Measurements from ENCODE around the gene ZFAND5. TPM values are rescaled to one million over a fixed set of nuclear protein-coding genes. Genes with fewer than 3 reads are reported as not detected.
A peak's percentile ranks its signal among the peaks of the same experiment; 100 is the strongest.

Gene ZFAND5
- total and polyA plus RNA-seq, 2 of the 13 experiments (the other 11 are each of a cell fraction or from before 2014, with no cell fraction given) = 53.4 to 60.2 TPM

DNA sequence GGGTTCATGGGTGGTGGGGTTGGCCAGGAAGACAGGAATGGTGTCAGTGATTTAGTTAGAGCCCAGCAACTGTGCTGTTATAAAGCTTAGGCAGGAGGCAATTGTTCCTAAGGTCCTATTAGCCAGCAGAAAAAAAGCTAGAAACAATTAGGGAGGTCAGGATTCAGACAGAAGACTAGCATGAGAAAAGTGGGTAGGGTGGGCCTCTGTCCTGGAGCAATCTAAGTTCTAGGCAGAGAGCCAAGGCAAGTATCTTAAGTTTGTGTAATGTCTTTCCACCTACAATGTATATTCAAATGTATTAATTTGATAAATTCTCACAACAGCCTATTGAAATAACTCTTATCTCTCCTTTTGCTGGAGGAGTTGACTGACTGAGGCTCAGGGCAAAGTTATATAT, 6.1 kb upstream of the ZFAND5 start:
- Histone ChIP-seq H3K9me3 (ENCODE audit: low read length) (no peaks in the 10 kb centered on the region), H2AFZ (ENCODE audit: low read length) (no peak overlapping the region), H4K20me1 (ENCODE audit: insufficient read depth, low read length) (no peaks in the 10 kb centered on the region), H3K9ac (ENCODE audit: insufficient read depth, low read depth, low read length) (no peak overlapping the region), H3K27ac (ENCODE audit: extremely low read length, insufficient read depth, low read length) (no peak overlapping the region), H3K79me2 (ENCODE audit: insufficient read depth, low read length) (no peaks in the 10 kb centered on the region), H3K4me1 (ENCODE audit: insufficient read depth, low read length) (peaks cover 12% of the 10 kb centered on the region), H3K27me3 (ENCODE audit: control insufficient read depth in 1 of 2, insufficient read depth in 2 of 2, low read length in 2 of 2) (no peaks in the 10 kb centered on the region; a peak in 1 of 5 replicates), H3K4me3 (replicated peaks in 1 of 3; ENCODE audit: insufficient read depth in 1 of 3, low read depth in 2 of 3, low read length in 3 of 3) (no peak overlapping the region), H3K36me3 (replicated peaks in 1 of 2; ENCODE audit: control insufficient read depth in 1 of 2, insufficient read depth in 2 of 2, low read length in 2 of 2) (no peaks in the 10 kb centered on the region), H3K4me2 (ENCODE audit: low read depth, low read length) (no peak overlapping the region)
- CTCF ChIA-PET (ENCODE audit: low intra/inter-chr PET ratio, low total read pairs) = no interaction called here
- intact Hi-C loops (cut with micrococcal nuclease; ENCODE audit: unreplicated experiment) (no loop called here), in situ Hi-C loops (cut with HindIII; ENCODE audit: extremely low pct_ligation_motif_present, low pct_unique_long_range_greater_than_20kb) (no loop called here)
- no TSS peak for BruUV-seq (replicated peaks)
- POLR2A ChIA-PET = no interaction called here
- no peak for ATAC-seq
- FAIRE-seq = no peak
- DNase-seq (ENCODE audit: low spot score) = no peak
- no peak for TF ChIP-seq STAT5B (CRISPR knock-in tag; IDR thresholded peaks at IDR 0.05)

DNA sequence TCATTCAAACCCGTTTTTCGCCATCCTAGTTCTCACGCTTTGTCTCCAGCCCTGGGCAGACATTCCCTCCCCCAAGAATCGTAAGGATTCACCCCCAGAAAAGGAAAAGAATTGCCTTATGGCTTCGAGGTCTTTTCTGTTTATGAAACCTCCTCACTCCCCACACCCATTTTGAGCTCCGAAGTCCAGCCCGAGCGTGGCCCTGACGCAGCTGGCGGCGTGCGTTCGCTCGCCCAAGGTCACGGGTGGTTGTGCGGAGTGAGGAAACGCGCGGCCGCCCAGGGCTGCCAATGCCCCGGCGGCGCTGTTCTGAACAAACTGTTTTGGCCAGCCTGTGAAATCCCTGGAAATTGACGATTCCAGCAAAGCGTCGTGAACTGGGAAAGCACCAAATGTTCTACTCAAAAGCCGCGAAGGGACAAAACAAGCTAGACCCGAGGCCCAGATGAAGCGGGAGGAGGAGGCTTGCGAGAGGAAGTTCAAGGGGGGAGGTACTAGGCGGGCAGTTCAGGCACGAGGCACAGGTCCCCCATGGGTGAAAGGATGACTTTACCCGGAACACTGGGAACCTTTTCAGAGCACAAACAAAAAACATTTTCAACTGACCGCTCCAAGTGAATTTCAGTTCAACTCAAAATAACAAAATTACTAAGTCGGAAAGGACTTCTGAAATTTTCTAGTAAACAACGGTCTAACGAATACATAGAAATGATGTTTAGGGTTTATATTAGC, 683 bp upstream of the ZFAND5 start:
- under 1% methylated on average over 36 of the region's 38 CpGs for WGBS (ENCODE audit: low lambda C conversion rate)
- peak; percentile 70 for DNase-seq (ENCODE audit: low spot score)
- in situ Hi-C loops (cut with HindIII; ENCODE audit: extremely low pct_ligation_motif_present, low pct_unique_long_range_greater_than_20kb) = loop anchor here (10.0 kb wide), 1 partner anchor 469 kb away; no protein-coding TSS in a partner anchor
- TSS peak; percentile 99 for BruUV-seq (replicated peaks)
- Histone ChIP-seq H3K4me2 (ENCODE audit: low read depth, low read length) (peak overlapping the region; percentile 96), H2AFZ (ENCODE audit: low read length) (no peak overlapping the region), H3K9ac (ENCODE audit: insufficient read depth, low read depth, low read length) (peak overlapping the region; percentile 97), H3K27ac (ENCODE audit: extremely low read length, insufficient read depth, low read length) (peak overlapping the region; percentile 99), H4K20me1 (ENCODE audit: insufficient read depth, low read length) (peaks cover 26% of the 10 kb centered on the region), H3K36me3 (replicated peaks in 1 of 2; ENCODE audit: control insufficient read depth in 1 of 2, insufficient read depth in 2 of 2, low read length in 2 of 2) (no peaks in the 10 kb centered on the region), H3K9me3 (ENCODE audit: low read length) (no peaks in the 10 kb centered on the region), H3K27me3 (ENCODE audit: control insufficient read depth in 1 of 2, insufficient read depth in 2 of 2, low read length in 2 of 2) (no peaks in the 10 kb centered on the region; a peak in 1 of 5 replicates), H3K4me1 (ENCODE audit: insufficient read depth, low read length) (peaks cover 46% of the 10 kb centered on the region), H3K79me2 (ENCODE audit: insufficient read depth, low read length) (peaks cover 37% of the 10 kb centered on the region), H3K4me3 (replicated peaks in 1 of 3; ENCODE audit: insufficient read depth in 1 of 3, low read depth in 2 of 3, low read length in 3 of 3) (peak overlapping the region; percentile 64 to 77 (median 67))
- POLR2A ChIA-PET = interaction anchor here (0.7 to 2.0 kb wide), 28 partner anchors 10 to 603 kb away, joined by 3 to 22 read pairs (median 5); partner anchors contain the start of genes ABHD17B and C9orf85
- FAIRE-seq = peak; percentile 30
- intact Hi-C loops (cut with micrococcal nuclease; ENCODE audit: unreplicated experiment) = loop anchor here (2.0 to 5.0 kb wide), 2 partner anchors 73 to 112 kb away; no protein-coding TSS in a partner anchor
- CTCF ChIA-PET (ENCODE audit: low intra/inter-chr PET ratio, low total read pairs) = no interaction called here
- ATAC-seq = peak; percentile 80
- no peak for TF ChIP-seq ZNF761 (CRISPR knock-in tag; conservative IDR thresholded peaks at IDR 0.05)
- TF ChIP-seq EP300 (IDR thresholded peaks at IDR 0.05; ENCODE audit: low read depth in 2 of 2, low read length in 2 of 2) = 0 out of 4 replicates have a peak, but pooled peaks of 1 of the 2 experiments have one; percentile 9
- no peak for TF ChIP-seq EP300 (CRISPR knock-in tag; IDR thresholded peaks at IDR 0.05; ENCODE audit: borderline replicate concordance)
- no peak for TF ChIP-seq ZSCAN29 (CRISPR knock-in tag; conservative IDR thresholded peaks at IDR 0.05)
- no peak for TF ChIP-seq ZNF7 (CRISPR knock-in tag; IDR thresholded peaks at IDR 0.05)
- no peak for TF ChIP-seq TCF7 (IDR thresholded peaks at IDR 0.05; ENCODE audit: low read depth)
- TF ChIP-seq CBFB (CRISPR knock-in tag; IDR thresholded peaks at IDR 0.05) = no peak
- no peak for TF ChIP-seq ADNP (CRISPR knock-in tag; IDR thresholded peaks at IDR 0.05)
- no peak for TF ChIP-seq ISX (CRISPR knock-in tag; conservative IDR thresholded peaks at IDR 0.05)
- TF ChIP-seq ATF7 (IDR thresholded peaks at IDR 0.05) = no peak
- TF ChIP-seq ATF7 (CRISPR knock-in tag; IDR thresholded peaks at IDR 0.05) = no peak
- TF ChIP-seq, protein P1, sequence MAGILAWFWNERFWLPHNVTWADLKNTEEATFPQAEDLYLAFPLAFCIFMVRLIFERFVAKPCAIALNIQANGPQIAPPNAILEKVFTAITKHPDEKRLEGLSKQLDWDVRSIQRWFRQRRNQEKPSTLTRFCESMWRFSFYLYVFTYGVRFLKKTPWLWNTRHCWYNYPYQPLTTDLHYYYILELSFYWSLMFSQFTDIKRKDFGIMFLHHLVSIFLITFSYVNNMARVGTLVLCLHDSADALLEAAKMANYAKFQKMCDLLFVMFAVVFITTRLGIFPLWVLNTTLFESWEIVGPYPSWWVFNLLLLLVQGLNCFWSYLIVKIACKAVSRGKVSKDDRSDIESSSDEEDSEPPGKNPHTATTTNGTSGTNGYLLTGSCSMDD (CRISPR knock-in tag; IDR thresholded peaks at IDR 0.05) = no peak
- no peak for TF ChIP-seq NFYC (CRISPR knock-in tag; IDR thresholded peaks at IDR 0.05)
- TF ChIP-seq, protein P2, sequence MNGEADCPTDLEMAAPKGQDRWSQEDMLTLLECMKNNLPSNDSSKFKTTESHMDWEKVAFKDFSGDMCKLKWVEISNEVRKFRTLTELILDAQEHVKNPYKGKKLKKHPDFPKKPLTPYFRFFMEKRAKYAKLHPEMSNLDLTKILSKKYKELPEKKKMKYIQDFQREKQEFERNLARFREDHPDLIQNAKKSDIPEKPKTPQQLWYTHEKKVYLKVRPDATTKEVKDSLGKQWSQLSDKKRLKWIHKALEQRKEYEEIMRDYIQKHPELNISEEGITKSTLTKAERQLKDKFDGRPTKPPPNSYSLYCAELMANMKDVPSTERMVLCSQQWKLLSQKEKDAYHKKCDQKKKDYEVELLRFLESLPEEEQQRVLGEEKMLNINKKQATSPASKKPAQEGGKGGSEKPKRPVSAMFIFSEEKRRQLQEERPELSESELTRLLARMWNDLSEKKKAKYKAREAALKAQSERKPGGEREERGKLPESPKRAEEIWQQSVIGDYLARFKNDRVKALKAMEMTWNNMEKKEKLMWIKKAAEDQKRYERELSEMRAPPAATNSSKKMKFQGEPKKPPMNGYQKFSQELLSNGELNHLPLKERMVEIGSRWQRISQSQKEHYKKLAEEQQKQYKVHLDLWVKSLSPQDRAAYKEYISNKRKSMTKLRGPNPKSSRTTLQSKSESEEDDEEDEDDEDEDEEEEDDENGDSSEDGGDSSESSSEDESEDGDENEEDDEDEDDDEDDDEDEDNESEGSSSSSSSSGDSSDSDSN (CRISPR knock-in tag; IDR thresholded peaks at IDR 0.05) = peak; percentile 11; the same call in 1 of the 2 replicates
- TF ChIP-seq SSRP1 (CRISPR knock-in tag; IDR thresholded peaks at IDR 0.05) = no peak
- TF ChIP-seq ZNF746 (CRISPR knock-in tag; IDR thresholded peaks at IDR 0.05) = peak; percentile 64

Measured in HepG2 (cell line).